Effector CD8-positive, alpha-beta T cell (primary cell): ENCODE data around the gene ARL2BP.

ENCODE experiments used
- DNase-seq: peaks from one replicate; lab custom pipeline; 2025; lab: John Stamatoyannopoulos, UW

ARL2BP gene

DNA sequence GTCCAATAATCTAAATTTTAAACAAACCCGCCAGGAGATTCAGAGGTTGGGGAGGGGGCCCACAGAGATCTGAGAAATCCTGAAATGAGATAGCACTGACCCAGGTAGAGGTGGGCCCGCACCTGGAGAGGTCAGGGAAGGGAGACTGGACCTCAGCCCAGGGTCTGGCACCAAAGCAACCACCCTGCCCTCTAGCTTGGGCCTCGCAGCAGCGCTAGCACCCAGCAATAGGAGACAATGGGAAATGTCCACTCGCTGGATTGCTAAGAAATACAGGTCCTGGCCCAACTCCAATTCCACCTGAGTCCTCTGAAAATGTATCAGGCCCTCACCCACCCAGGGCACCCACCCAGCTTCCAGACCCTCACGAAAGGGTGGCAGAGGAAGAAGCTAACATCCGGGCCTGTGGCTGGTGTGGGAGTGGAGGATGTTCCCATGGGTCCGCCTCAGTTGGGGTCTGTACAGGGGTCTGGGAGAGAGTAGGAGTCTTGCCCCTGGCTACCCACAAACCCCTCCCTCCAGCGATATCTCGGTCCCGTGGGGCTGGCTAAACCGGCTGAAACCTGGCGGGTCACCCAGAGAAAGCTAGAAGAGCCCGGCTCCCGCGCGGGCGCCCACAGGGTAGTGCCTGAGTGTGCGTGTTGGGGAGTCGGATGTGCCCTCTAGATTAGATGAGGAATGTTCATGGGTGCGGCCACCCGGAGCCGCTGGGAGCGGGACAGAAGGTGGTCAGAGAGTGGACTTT lies 38.3 kb downstream of the ARL2BP start:
- DNase-seq, result no peak

DNA sequence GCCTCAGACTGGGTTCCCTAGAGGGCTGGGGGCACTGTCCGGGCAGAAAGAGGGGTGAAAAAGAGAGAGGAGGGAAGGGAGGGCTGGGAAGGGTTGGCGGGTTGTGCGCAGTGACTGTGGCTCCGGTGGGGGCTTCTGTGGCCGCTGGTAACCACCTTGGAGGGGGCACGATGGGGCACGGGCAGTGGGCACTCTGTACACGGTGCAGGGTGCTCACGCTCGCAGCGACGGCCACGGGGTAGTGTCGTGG lies 38.8 kb downstream of the ARL2BP start:
- DNase-seq, result no peak

DNA sequence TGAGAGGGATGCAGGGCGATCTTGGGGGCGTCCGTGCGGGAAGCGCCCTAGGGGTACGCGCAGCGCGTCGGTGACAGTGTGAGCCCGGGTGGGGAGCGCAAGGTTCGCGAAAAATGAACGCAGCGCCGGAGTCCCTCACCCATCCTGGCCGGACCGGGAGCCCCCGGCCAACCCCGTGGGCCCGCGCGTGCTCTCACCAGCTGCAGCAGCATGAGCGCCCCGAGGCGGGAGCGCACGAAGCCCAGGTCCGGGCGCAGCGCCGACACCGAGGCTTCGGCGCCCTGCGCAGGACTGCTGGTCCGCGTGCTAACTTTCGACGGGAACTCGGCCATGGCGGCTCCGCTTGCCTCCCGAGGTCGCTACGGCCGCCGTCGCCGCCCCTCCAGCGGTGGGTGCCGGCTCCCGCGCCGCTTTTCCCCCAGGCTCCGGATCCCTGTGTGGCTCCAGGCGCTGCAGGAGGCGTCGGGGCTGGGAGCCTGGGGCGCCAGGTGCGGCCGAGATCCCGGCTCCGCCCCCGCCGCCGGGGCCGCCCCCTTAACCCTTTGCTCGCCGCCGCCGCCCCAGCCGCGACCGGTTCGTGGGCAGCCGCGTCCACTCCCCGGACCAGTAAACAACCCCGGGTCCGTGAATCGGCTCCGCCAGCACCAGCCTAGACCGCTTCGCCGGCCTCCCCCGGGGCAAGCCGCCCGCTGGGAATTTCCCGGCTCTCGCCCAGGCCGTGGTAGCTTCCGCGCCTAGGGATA lies 39.3 kb downstream of the ARL2BP start, which contains the start of gene PLLP:
Gene PLLP, minus strand, starts transcription at position 464 of the 743 bp plus-strand sequence. Its CDS starts 132 bp downstream, at position 332.
- DNase-seq, result peak; percentile 14

DNA sequence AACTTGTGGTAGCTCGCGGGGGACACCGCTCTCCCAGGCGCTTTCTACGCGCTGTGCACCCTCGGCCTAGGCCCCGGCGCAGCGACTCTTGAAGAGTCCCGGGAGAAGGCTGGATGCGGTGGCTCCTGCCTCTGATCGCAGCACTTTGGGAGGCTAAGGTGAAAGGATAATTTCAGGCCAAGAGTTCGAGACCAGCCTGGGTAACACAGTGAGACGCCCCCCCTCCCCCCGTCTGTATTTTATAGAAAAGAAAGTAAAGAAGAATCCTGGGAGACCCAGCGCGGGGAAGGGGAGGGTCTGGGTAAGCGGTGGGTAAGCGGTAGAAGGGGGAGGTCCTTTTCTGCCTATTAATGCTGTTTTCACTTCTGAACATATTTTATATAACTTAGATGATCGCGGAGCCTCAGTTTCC lies 39.9 kb downstream of the ARL2BP start:
- no peak for DNase-seq

DNA sequence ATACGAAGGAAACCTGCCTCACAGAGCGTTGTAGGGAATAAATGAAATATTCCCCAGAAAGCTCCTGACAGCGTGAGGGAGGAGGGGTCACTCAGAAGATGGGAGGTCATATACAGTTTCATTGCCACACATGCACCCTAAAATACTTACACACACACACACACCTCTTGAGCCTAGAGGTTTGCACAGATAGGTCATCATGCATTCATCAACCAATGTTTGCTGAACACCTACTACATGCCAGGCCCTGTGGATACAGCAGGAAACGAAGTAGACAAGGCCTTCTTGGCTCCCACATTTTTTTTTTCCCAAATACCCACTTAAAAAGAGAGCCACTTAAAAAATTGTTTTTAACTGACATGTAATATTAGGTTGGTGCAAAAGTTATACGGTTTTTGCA lies 40.3 kb downstream of the ARL2BP start:
- no peak for DNase-seq

DNA sequence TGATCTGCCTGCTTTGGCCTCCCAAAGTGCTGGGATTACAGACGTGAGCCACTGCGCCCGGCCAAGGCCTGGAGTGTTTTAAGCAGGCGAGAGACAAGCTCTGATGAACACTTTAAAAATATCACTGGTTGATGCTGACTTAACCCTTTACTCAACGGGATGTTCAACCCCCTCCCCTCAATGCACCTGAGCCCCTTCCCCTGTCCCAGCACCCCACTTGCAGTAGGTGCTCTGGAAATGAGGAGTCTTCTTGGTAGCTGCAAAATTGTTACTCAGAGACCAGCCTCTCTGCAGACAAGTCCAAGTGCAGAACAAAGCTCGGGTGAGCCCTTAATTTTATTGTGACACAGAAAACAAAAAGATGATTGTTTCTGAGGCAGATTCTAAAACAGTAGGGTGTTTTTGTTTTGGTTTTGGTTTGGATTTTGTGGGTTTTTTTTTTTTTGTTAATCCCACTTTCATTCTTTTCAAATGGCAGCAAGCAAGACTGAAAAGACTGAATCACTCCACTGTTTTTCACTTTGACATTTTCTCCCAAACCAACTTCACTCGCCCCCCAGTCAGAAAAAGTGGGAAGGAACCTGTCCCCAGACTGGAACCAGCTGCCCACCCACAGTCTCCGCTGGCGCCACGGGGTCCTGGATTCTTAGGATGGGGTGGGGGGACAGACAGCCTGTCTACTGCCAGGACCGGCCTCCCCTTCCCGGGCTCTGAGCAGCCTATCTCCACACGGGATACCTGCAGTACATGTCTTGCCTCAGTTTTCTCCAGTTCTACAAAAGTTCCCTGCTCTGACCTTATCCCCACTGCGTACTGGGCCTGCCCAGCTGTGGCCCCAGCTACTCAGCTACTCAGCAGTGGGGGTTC lies 44.6 kb downstream of the ARL2BP start:
- DNase-seq, result no peak

DNA sequence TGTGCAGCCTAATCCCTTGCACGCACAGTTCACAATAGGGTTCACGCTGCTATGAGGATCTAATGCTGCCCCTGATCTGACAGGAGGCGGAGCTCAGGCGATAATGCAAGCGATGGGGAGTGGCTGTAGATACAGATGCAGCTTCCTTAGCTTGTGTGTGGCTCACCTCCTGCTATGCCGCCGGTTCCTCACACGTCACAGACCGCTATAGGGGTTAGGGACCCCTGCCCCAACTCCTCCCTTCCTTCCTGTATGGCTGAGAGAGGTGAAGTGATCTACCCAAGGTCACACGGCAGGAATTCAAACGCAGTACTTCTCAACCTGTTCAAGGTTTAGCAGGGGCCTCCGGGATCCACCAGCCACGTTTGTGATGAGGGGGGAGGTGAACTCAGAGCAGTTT lies 52.8 kb downstream of the ARL2BP start:
- peak; percentile 10 for DNase-seq

DNA sequence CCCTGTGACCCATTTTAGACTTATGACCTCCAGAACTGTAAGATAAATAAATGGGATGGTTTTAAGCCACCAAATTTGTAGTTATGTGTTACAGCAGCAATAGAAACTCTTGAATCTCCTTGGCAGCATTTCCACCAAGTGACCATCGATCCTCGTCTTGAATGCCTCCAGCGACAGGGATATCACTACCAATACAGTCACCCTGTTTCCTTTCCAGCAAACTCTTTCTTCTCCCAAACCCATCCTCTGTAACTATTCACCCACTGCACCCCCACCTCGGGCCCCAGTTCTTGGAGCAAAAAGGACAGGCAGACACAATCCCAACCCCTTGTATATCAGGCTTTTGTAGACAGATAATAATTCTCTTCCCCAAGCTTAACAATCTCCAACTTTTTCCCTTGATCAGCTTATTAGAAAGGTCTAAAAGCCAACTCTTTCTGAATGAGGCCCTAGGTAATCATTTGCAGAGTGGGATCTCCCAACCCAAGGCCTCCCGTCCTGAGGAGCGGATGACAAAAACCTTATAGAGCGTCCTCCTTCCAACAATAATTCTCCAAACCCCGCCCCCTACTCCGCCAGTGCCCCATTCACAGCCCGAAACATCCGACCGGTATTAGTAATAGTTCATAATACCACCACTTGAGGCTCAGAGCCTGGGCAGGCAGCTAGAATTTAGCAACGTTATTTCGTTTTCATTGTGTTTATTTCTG lies 54.1 kb downstream of the ARL2BP start:
- DNase-seq, result no peak

DNA sequence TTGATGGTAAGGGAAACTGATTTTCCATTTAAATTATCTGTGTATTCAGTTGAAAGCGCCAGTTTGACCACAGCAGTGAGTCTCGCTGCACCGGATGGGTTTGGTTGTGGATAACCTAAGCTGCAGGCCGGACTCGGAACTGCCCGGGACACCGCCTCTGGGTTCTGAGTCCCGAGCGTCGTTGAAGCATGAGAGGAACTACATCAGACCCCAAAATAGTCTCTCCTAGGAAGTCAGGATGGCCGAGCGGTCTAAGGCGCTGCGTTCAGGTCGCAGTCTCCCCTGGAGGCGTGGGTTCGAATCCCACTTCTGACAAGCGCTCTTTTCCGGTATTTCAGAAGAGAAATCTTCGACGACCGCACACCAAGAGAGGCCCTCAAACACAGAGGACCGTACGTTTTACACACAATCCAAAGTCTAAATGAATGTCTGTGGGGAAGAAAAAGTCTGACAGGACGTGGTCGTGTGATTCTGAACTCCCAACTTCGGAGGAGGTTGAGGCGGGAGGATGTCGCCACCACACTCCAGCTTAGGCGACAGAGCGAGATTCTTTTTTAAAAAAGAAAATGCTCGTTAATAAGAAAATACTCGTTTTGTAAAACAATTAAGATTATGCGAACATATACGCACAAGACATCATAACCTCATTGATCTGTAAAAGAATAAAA lies 54.8 kb downstream of the ARL2BP start:
- peak; percentile 72 for DNase-seq

DNA sequence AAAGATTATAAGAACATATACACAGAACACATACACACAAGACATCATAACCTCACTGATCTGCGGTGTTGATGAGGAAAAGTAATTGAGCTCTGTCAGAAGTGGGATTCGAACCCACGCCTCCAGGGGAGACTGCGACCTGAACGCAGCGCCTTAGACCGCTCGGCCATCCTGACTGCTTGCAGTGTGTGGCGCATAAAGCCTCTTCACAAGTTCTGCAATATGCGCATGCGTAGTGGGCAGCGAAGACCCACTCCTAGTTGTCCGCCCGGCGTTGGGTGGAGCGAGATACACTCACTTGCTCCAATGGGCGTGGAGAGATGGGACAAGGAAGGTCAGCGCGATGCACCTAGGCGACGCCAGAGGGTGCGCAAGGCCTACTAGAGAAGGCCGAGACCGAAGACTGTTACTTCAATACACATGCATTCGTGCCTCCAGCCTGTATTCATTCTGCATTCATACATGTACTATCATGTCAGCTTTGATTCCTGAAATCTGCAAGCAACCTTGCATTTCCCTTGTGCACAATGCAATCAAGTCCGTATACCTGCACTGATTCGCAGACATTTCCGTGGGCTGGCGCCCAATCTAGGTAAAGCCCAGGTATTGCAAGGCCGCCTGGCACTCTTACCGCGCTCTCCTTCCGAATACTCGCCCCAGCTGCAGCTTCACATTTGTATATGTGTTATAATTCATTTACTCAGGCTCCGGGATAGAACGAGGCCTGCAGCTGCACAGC lies 55.5 kb downstream of the ARL2BP start:
- peak; percentile 99 for DNase-seq

DNA sequence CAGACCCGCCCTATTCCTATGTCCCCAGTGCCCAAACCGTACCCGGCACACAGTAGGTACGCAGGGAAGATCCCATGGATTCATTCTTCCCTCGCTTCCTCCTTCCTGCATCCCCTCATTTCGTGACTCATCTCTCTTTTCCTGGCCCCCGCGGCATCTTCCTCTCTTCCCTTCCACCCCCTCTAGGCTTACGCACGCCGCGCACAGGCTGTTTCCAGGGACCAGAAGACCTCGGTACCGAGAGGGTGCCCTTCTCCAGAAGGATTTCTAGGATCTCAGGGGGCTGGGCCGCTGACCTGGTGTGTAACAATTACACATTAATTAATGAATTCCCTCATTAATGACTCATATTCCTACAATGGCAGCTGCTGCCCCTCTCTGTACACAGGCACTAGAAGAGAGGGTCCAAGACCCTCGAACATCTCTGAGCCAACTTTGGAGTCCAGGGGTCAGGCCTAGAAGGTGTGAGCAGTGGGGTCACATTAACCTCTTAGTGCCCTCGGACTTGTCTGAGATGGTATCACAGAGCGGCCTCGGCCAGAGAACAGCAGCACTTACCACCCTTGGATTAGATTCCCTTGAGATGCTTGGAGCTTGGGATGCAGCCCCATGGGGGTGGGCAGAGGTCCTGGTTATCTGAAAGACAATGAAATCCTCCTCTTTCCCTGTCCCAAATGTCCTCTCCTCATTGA lies 56.2 kb downstream of the ARL2BP start:
- DNase-seq, result no peak
